ENCODE data around the gene ARFGAP1. TPM values are rescaled to one million over a fixed set of nuclear protein-coding genes. Genes with fewer than 3 reads are reported as not detected.

ARFGAP1 gene
- total and polyA plus RNA-seq, 2 of the 8 experiments (the other 6 are each of a cell fraction or from before 2014, with no cell fraction given): 93.7 to 100 TPM

- TF ChIP-seq CTCF (IDR thresholded peaks at IDR 0.05; ENCODE audit: control extremely low read depth in 1 of 3, insufficient read depth in 1 of 3, low read depth in 1 of 3, low read length in 3 of 3) (no peak), KDM5A (IDR thresholded peaks at IDR 0.05; ENCODE audit: low read length) (no peak), CHD7 (IDR thresholded peaks at IDR 0.05; ENCODE audit: insufficient replicate concordance, low read length) (no peak), JUND (IDR thresholded peaks at IDR 0.05; ENCODE audit: low read length) (no peak), ZNF274 (IDR thresholded peaks at IDR 0.05; ENCODE audit: borderline replicate concordance, extremely low read depth, low read length) (no peak), YY1 (IDR thresholded peaks at IDR 0.05; ENCODE audit: low read depth, low read length) (no peak)
Observed at GRCh38 chr20:63279931-63280330, 7.3 kb downstream of the ARFGAP1 start (continued).
